Measurements from ENCODE around the gene TTC21B. TPM values are rescaled to one million over a fixed set of nuclear protein-coding genes. Genes with fewer than 3 reads are reported as not detected.

The TTC21B gene
- total and polyA plus RNA-seq, 8 donors: 3.3 to 78.6 (median 11.8) TPM

- no peak overlapping the region for H3K27ac ChIP-seq
- H3K9me3 ChIP-seq: no peaks in the 10 kb centered on the region
- no peak overlapping the region for H3K4me3 ChIP-seq
- no peaks in the 10 kb centered on the region for H3K36me3 ChIP-seq
- H3K4me1 ChIP-seq: no peaks in the 10 kb centered on the region
- WGBS, 5 donors: 81 to 94% (median 90%) methylated on average over 4 of the region's 4 CpGs
- no peaks in the 10 kb centered on the region for H3K27me3 ChIP-seq
- TF ChIP-seq EP300 (IDR thresholded peaks at IDR 0.05): no peak
- TF ChIP-seq POLR2AphosphoS5 (IDR thresholded peaks at IDR 0.05): no peak
- no peak for TF ChIP-seq POLR2A (IDR thresholded peaks at IDR 0.05)
- TF ChIP-seq, protein P1, sequence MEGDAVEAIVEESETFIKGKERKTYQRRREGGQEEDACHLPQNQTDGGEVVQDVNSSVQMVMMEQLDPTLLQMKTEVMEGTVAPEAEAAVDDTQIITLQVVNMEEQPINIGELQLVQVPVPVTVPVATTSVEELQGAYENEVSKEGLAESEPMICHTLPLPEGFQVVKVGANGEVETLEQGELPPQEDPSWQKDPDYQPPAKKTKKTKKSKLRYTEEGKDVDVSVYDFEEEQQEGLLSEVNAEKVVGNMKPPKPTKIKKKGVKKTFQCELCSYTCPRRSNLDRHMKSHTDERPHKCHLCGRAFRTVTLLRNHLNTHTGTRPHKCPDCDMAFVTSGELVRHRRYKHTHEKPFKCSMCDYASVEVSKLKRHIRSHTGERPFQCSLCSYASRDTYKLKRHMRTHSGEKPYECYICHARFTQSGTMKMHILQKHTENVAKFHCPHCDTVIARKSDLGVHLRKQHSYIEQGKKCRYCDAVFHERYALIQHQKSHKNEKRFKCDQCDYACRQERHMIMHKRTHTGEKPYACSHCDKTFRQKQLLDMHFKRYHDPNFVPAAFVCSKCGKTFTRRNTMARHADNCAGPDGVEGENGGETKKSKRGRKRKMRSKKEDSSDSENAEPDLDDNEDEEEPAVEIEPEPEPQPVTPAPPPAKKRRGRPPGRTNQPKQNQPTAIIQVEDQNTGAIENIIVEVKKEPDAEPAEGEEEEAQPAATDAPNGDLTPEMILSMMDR (IDR thresholded peaks at IDR 0.05): no peak
- intact Hi-C loops (cut with DNase I; ENCODE audit: low total_unique reads): no loop called here
- no peak for DNase-seq
Observed at GRCh38 chr2:165833156-165833555, 120.4 kb downstream of the TTC21B start.

GRCh38 chr2:165827921-165828276 is 125.7 kb downstream of the TTC21B start:
- Histone ChIP-seq H3K4me3 (no peak overlapping the region), H3K4me1 (peaks cover 0 to 10% (median 5%) of the 10 kb centered on the region in 4 donors), H3K9me3 (no peaks in the 10 kb centered on the region), H3K27me3 (no peaks in the 10 kb centered on the region), H3K36me3 (no peaks in the 10 kb centered on the region), H3K27ac (no peak overlapping the region)
- intact Hi-C loops (cut with DNase I; ENCODE audit: low total_unique reads): no loop called here
- TF ChIP-seq EP300 (IDR thresholded peaks at IDR 0.05) (no peak), POLR2AphosphoS5 (IDR thresholded peaks at IDR 0.05) (no peak), POLR2A (IDR thresholded peaks at IDR 0.05) (no peak)
- TF ChIP-seq, protein P1 (IDR thresholded peaks at IDR 0.05): no peak
- 82 to 89% (median 88%) methylated on average over 1 of the region's 1 CpG for WGBS, 5 donors
- no peak for DNase-seq

DNA sequence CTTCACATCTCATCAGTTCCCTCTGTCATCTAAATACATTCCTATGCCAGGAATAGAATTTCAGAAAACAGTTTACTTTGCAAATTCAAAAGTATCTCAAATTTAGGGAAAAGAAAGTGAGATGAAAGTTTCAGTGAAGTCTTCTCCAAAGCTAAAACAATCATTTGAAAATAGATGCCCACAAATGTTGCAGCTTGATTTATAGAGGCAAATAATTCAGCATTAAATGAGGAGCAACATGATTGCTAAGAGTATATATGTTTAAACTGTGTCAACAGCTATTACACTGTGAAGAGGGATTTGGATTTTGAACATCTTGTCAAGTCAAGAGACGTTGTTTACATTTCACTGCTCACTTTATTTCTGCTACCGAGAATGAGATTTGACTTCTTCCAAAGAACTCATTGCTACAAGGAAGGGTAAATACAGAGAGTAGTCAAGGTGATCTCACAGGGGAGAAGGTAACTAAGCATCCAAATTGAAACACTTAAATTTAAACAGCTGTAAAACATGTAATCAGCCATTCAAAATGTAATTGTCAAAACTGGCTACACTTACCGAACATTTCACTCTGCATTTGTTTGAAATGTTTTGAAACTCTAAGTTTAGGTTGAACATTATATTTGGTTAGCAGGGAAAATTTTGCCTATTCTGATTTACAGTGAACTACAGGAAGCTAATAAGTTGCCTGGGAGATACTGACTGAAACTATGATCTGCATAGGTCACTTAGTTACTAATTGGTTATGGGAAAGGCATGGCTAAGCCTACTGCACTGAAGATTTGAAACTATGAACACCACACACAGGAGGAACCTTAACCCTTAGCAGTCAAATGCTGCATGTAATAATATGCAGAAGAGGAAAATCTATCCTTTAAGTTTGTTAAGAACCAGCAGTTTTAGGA is 126.3 kb downstream of the TTC21B start:
- Histone ChIP-seq H3K36me3 (no peaks in the 10 kb centered on the region), H3K4me3 (no peak overlapping the region), H3K27ac (no peak overlapping the region), H3K9me3 (no peaks in the 10 kb centered on the region), H3K27me3 (no peaks in the 10 kb centered on the region), H3K4me1 (peaks cover 0 to 10% (median 5%) of the 10 kb centered on the region in 4 donors)
- 32 to 55% (median 40%) methylated on average over 3 of the region's 3 CpGs for WGBS, 5 donors
- no peak for TF ChIP-seq EP300 (IDR thresholded peaks at IDR 0.05)
- no peak for TF ChIP-seq POLR2AphosphoS5 (IDR thresholded peaks at IDR 0.05)
- TF ChIP-seq, protein P1 (IDR thresholded peaks at IDR 0.05): no peak
- TF ChIP-seq POLR2A (IDR thresholded peaks at IDR 0.05): no peak
- DNase-seq: peak in 1 of 2 donors; percentile 13
- intact Hi-C loops (cut with DNase I; ENCODE audit: low total_unique reads): no loop called here

- Histone ChIP-seq H3K27ac (no peak overlapping the region), H3K4me3 (no peak overlapping the region), H3K4me1 (peaks cover 0 to 19% (median 10%) of the 10 kb centered on the region in 4 donors), H3K9me3 (no peaks in the 10 kb centered on the region), H3K27me3 (no peaks in the 10 kb centered on the region), H3K36me3 (no peaks in the 10 kb centered on the region)
- DNase-seq: peak; percentile 41 to 56
- intact Hi-C loops (cut with DNase I; ENCODE audit: low total_unique reads): no loop called here
- WGBS, 5 donors: 10 to 31% (median 17%) methylated on average over 2 of the region's 2 CpGs
- TF ChIP-seq, protein P1 (IDR thresholded peaks at IDR 0.05): no peak
- no peak for TF ChIP-seq EP300 (IDR thresholded peaks at IDR 0.05)
- no peak for TF ChIP-seq POLR2A (IDR thresholded peaks at IDR 0.05)
- no peak for TF ChIP-seq POLR2AphosphoS5 (IDR thresholded peaks at IDR 0.05)
Observed at GRCh38 chr2:165825041-165825440, 128.5 kb downstream of the TTC21B start.

Other genes with a start within 250 kb of the TTC21B start
- gene GALNT3, start 159.5 kb downstream of the TTC21B start, total RNA-seq: 100 to 1,000 TPM in 1 of 5 donors, 10 to 100 TPM in 4; 15.2 to 134 (median 80.8) TPM
- gene GALNT3, start 159.5 kb downstream of the TTC21B start, polyA plus RNA-seq: 10 to 100 TPM; 16.2 to 32.7 (median 24.2) TPM
- 1 to 10 TPM in 1 of 5 donors, under 1 TPM in 1, not detected in 3; under 0.01 to 1.5 TPM for gene SCN1A, start 174.2 kb upstream of the TTC21B start, total RNA-seq
- gene SCN1A, start 174.2 kb upstream of the TTC21B start, polyA plus RNA-seq: not detected

All from stomach (tissue), 9 donors.